ENCODE measurements around the gene FHIT.
"Not testable (repeated sequence)": the region's sequence is repeated elsewhere in the genome, so short reads cannot be mapped to it uniquely, and the experiment has no call there.

Gene FHIT

DNA sequence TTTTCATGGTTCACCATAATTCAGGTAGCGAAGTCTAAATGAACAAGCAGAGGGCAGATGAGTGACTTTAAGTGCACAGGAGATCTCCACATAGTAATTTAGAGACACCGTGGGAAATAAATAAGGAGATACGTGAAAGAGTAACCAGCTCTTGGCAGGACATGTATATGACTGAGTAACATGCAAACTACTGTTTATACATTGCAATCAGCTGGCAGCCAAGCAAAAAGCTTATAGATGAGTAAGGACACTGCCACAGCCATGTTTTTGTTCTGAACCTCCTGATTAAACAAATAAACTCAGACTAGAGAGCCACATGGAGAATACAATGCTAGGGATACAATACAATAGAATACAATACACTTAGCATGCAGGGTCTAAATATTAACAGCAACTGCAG lies 252.4 kb downstream of the FHIT start:
- Histone ChIP-seq H3K27ac (no peak overlapping the region), H3K36me3 (no peaks in the 10 kb centered on the region), H3K4me3 (no peak overlapping the region), H3K9me3 (no peaks in the 10 kb centered on the region), H3K4me1 (no peaks in the 10 kb centered on the region), H3K27me3 (no peaks in the 10 kb centered on the region)
- TF ChIP-seq CTCF (IDR thresholded peaks at IDR 0.05), result no peak
- intact Hi-C loops (cut with DNase I; ENCODE audit: low total_unique reads), result no loop called here
- no peak for DNase-seq

- intact Hi-C loops (cut with DNase I; ENCODE audit: low total_unique reads), result no loop called here
- Histone ChIP-seq H3K4me1 (no peaks in the 10 kb centered on the region), H3K27me3 (no peaks in the 10 kb centered on the region), H3K27ac (no peak overlapping the region), H3K4me3 (no peak overlapping the region), H3K36me3 (no peaks in the 10 kb centered on the region), H3K9me3 (no peaks in the 10 kb centered on the region)
- no peak for TF ChIP-seq CTCF (IDR thresholded peaks at IDR 0.05)
- DNase-seq, result peak in 1 of 2 donors; percentile 56
Measured at GRCh38 chr3:60992395-60992794, 258.9 kb downstream of the FHIT start.

GRCh38 chr3:60990442-60990730 lies 260.9 kb downstream of the FHIT start:
- no peaks in the 10 kb centered on the region for H3K36me3 ChIP-seq
- H3K27me3 ChIP-seq, result no peaks in the 10 kb centered on the region
- no peaks in the 10 kb centered on the region for H3K4me1 ChIP-seq
- intact Hi-C loops (cut with DNase I; ENCODE audit: low total_unique reads), result no loop called here
- no peak for TF ChIP-seq CTCF (IDR thresholded peaks at IDR 0.05)
- no peak overlapping the region for H3K4me3 ChIP-seq
- no peak for DNase-seq
- H3K27ac ChIP-seq, result no peak overlapping the region
- H3K9me3 ChIP-seq, result no peaks in the 10 kb centered on the region

GRCh38 chr3:60989626-60990441 lies 261.4 kb downstream of the FHIT start:
- H3K36me3 ChIP-seq, result no peaks in the 10 kb centered on the region
- H3K27me3 ChIP-seq, result no peaks in the 10 kb centered on the region
- TF ChIP-seq CTCF (IDR thresholded peaks at IDR 0.05), result no peak
- H3K4me1 ChIP-seq, result no peaks in the 10 kb centered on the region
- no peak overlapping the region for H3K27ac ChIP-seq
- intact Hi-C loops (cut with DNase I; ENCODE audit: low total_unique reads), result no loop called here
- no peaks in the 10 kb centered on the region for H3K9me3 ChIP-seq
- no peak overlapping the region for H3K4me3 ChIP-seq
- DNase-seq, result no peak

GRCh38 chr3:60987191-60987590 lies 264.1 kb downstream of the FHIT start:
- H3K4me1 ChIP-seq; DNase-seq; intact Hi-C loops (cut with DNase I; ENCODE audit: low total_unique reads); H3K36me3 ChIP-seq; H3K9me3 ChIP-seq; H3K27ac ChIP-seq; H3K4me3 ChIP-seq; H3K27me3 ChIP-seq: not testable (repeated sequence)

DNA sequence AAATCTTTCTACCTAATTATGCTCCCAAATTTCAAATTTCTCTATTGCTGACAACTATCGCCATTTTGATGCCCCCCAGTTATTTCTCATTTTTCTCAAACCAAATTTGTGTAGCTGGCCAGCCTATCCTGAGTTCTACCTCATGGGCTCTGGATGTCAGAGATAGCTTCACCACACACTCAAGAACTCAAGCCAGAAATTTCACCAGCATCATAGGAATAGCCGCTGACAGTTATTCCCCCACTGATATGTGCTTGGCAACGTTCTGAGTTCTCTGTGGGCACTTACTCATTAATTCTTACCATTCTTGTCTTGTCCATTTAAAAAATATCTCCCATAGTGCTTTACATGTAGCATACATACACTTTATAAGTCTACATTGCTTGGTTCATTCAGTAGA lies 264.7 kb downstream of the FHIT start:
- intact Hi-C loops (cut with DNase I; ENCODE audit: low total_unique reads), result no loop called here
- no peak for TF ChIP-seq CTCF (IDR thresholded peaks at IDR 0.05)
- H3K27ac ChIP-seq, result no peak overlapping the region
- H3K4me1 ChIP-seq, result no peaks in the 10 kb centered on the region
- no peak for DNase-seq
- no peak overlapping the region for H3K4me3 ChIP-seq
- H3K9me3 ChIP-seq, result peaks cover 0 to 6% (median 0%) of the 10 kb centered on the region in 3 donors
- peaks cover 0 to 6% (median 0%) of the 10 kb centered on the region in 3 donors for H3K36me3 ChIP-seq
- no peaks in the 10 kb centered on the region for H3K27me3 ChIP-seq

Data from tibial artery (tissue), 4 donors.